GM18909 (cell line): ENCODE data around the gene JKAMP.

Source experiments
- ATAC-seq: cut with Tn5 transposase; IDR thresholded peaks from one replicate; pipeline ENCODE4 v1.9.1; 2021; ENCODE audit warnings: mild to moderate bottlenecking; ENCODE audit not compliant: unreplicated experiment, poor library complexity

JKAMP gene

DNA sequence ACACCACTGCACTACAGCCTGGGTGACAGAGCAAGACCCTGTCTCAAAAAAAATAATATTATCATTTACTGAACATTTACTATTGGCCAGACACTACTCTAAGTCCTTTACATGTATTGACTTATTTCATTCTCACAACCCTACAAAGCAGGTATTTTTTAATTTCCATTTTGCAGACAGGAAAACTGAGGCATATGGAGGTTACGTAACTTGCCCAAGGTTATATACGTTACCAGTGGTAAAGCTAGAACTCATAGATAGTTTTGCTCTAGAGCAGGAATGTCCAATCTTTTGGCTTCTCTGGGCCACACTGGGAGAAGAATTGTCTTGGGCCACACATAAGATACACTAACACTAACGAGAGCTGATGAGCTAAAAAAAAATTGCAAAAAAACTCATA is 5.8 kb upstream of the JKAMP start:
- no peak for ATAC-seq

DNA sequence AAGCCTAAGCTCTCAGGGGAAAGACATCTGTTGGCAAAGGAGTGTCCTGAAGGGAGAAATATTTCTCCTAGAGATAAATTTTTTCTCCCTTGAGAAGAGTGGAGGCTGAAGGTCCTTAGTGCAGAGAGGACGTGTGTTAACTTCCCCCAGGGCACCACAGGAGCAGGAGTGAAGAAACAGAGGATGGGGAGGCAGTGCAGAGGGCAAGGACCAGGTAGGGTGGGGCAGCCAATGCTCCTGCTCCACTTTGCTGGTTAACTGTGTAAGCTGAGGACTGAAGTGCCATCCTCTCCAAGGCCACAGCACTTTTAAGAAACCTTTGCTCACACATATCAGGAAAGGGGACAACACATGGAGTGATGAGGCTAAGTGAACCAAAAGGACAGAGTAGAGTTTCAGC is 4.2 kb upstream of the JKAMP start:
- ATAC-seq, result no peak

DNA sequence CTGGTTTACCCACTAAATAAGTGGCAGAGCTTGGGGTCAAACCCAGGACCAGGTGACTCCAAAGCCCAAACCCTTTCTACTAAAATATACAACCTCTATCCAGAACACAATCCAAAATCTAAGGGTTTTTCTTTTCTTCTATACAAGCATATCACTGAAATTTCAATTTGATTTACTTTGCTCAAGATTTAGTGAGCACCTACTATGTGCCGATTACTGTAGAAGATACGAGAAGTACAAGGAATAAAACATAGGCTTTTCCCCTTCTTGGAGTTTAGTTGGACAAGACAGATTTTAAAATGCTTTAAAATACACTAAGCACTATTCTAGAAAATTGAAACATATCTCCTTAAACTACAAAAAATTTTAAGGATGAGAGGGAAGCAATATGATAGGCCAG is 2.9 kb upstream of the JKAMP start:
- ATAC-seq, result no peak

DNA sequence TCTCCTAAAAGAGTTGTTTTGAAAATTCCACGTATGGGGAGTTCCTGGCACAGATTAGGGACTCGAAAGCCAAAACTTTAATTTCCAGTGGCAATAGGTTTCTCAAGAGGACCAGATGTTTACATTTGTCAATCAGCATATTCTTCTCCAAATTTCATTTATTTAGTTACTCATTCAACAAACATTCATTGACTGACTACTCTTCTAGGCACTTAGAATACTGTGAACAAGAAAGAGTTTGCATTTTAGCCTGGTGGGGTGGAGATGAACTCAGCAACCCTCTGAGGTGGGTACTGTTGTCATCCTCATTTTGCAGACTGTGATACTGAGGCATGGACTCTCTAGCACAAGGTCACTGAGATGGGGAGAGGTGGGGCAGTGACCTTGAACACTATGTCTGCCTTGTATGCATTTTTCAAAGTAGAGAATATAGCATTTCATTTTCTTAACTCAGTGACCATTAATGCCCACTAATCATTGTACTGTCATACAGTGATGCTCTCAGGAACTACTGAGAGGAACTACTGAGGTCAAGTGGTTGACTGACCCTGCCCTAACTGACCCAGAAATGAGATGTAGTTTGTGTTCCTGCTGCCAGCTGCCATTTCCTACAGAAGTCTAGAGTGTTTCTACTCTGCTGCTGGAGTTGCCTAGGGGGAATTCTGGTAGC is 2.3 kb upstream of the JKAMP start:
- ATAC-seq, result no peak

DNA sequence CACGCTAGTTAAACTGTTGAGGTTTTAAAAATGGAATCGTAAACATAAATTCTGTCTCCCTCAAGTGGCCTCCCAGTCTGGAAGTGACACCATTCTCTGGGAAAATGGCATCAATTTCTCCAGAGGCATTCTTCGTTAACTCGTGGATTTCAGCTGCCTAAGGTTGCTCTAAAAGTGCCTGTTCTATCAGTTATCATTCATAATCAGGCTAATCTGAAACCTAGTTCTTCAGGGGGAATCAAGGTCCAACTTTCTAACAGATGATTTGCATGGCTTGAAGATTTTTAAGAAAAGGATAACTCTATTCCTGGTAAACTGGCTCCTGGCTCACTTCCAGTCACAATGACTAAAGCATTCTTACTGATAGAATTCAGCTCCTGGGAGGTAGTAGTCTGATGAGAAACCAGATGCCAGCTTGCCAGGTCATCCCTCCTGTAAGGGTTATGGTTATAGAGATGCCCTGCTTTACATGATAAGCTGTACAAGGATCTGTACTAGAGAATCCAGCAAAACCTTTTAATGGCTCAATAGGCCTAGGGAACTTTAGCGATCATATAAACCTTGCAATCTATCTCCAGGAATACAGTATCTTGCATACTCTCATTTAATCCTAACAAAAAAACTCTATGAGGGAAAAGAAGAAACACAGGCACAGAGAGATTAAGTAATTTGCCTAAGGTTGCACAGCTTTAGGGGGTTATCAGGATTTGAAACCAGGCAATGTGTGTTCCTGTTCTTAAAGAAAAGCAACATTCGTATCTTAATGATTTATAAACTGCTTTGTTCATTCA is 1.6 kb upstream of the JKAMP start:
- no peak for ATAC-seq

DNA sequence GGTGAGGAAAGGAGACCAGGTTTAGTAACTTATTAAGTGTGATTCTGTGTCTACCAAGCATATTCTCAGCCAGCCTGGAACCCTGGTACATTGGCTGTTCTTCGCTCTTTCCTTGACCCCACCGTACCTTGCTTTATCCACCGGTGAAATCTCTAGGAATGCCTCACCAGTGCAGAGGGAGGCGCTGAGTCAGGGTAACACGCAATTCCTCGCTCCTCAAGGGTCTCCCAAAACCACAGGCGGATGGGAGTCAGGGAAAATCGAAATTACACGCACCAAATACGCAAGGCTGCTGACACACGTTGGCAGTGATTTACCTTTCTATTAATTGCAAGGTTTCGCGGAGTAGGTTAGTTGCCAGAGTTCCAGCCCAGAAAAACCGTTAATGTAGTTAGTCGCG is 954 bp upstream of the JKAMP start:
- no peak for ATAC-seq

DNA sequence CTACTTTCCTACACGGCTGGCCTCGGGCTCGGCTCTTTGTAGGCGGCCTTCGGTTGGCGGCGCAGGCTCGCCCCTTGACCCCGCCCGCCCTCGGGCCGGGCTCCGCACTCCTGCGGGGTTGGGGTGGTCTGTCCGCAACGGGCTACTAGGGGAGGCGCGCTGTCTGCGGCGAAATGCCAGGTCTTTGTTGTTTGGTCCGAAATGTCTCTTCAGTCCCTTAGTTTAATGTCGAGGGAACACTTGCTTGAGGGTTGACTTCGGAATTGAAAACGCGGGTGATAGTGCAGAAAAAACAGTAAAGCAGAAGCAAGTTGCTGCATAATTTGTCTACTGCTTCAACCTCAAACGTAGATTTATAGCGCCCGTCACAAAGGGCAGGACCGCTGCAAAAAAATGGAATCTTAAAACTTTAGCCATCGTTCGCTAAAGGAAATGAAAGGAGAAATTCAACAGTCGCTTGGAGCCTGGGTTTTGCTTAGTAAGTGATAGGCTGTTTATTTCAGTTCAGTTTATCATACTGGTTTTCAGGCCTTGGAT is 390 bp downstream of the JKAMP start:
- peak; percentile 51 for ATAC-seq

DNA sequence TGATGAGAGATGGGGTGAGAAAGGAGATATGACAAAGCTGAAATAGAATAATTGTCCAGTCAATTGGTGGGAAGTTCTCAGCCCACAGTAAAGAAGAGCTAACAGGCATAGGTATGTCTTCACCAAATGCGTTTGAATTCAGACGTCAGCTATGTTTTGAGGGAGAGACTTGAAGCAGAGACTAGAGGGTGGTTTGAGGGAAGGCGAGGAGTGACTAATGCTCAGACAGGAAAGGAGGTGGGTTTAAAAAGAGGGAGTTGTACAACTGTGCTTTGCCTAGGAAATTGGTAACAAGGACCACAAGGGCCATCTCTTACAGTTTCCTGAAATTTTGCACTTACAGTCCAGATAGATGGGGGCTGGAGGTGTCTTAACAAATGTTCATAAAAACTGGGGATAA is 6.4 kb downstream of the JKAMP start:
- no peak for ATAC-seq

DNA sequence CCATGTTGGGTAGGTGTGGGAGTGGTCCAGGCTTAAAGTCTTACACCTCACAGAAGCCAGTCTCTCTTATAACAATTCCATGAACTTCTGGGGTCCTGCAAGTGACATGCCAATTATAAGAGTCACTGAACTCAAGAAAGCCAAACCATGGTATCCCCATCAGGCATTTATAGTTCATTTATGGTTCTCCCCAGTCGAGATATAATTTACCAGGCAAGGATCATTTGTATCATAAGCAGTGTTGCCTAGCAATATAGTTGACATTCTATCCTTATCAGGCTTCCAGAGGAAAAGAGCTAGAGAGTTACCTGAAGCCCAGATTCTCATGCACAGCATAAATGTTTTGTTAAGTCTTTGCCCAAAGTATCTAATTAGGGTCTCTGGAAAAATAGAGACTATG is 8.1 kb downstream of the JKAMP start:
- no peak for ATAC-seq

DNA sequence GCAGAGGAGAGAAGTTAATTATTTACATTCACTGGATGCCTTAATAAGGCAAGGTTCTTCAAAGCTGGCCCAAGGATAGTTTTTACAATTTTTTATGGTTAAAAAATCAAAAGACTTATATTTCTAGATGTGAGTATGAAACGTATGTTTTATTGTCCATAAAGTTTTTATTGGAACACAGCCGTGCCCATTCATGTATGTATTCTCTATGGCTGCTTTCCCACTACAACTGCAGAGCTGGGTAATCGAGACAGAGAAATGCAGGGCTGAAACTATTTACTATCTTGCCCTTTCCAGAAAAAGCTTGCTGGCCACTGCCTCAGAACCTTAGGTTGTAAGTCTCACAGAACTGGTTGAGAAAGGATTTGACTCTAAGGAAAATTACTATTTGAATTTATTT is 16.4 kb downstream of the JKAMP start:
- ATAC-seq, result no peak

DNA sequence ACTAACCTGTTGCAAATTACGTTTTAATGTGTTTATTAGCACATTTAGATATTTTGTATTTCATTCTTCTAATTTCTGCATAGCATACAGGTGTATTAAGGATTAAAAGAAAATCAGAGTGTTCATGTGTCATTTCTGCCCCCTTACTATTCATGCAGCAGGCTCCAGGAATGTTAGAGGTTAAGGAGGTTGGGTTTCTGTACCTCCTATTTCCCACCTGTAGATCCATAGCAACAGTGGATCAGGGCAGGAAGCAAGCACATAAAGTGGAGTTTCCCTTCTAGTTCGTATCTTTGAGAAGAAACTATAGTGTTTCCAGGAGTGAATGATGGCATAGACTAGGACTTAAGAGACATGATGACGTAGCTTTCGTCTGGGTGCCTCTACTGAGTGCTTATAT is 18.9 kb downstream of the JKAMP start:
- no peak for ATAC-seq

DNA sequence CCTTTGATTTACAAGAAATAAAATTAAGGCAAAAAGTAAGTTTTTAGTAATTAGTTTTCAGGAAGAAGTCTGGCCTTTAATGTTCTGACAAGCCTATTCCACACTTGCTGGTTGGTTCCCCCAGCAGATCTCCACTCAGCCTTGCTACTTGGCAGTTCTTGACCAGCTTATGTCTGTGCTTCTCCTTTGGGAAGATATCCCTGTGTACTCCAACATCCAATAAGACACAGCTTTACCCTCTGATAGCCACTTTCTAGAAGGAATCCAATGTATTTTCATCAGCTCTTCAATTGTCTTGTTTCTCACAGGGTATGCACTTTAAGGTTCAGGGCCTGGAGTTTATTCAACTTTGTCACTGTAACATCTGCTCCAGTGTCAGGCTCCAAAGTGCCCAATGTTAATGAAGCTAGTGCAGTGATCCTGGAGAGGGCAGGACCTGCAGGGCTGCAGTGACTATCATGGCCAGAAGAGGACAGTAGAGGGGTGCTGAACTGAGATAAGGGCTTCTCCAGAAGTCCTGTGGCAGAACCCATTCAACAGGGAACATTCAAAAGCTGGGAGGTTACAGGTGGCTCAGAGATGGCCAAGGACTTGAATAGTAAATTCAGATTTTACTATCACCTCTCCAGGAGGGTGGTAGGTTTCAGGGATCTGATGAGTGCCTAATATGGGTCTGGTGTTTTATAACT is 22.9 kb downstream of the JKAMP start:
- ATAC-seq, result peak; percentile 88

DNA sequence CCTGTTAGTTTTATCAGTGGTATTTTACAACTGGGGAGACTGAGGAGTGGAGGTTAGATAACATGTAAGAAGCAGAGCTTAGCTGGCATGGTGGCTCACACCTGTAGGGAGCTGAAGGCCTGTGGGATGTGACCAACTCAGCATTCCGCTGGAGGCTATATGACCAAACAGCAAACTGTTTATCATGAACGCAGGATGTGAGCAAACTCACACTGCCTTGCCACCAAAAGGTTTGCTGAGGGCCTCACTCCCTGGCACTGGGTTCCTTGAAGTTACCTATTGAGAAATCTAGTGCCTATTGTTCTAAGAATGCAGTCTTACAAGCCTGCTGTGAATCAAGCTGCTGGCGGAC is 23.4 kb downstream of the JKAMP start:
- no peak for ATAC-seq

DNA sequence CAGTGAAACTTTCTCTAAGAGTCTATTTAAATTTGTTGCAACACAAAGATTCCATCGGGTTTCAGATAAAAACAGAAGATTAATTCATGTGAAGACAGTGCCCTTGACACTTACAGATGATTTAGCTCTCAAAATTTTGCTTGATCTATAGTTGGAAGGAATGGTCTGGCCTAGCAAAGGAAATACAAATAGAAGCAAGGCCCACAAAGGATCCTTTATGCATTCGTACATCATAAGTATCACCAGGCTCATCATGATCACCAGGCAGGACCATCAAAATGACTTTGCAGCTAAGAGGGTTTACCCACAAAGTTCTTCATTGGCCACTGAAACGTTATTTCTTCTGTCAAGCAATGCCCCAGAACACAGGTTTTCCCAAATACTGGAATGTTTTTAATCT is 24.8 kb downstream of the JKAMP start:
- no peak for ATAC-seq

DNA sequence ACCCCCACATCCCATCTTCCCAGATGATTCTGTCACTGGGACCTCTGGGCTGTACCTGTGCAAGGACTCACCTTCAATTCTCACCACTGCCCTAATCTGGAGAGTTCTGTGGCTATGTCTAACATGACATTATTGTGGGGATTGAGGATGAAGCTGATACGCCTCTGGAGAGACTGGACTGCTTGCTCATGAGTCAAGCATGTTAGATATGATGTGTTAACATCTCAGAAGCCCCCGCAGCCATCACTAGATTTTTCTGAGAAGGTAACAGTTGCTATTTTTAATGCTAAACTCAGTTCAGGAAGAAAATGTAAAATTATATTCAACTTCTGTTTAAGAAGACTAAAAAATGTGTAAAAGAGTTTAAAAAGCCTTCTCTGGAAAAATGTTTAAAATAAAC is 25.7 kb downstream of the JKAMP start:
- ATAC-seq, result no peak

DNA sequence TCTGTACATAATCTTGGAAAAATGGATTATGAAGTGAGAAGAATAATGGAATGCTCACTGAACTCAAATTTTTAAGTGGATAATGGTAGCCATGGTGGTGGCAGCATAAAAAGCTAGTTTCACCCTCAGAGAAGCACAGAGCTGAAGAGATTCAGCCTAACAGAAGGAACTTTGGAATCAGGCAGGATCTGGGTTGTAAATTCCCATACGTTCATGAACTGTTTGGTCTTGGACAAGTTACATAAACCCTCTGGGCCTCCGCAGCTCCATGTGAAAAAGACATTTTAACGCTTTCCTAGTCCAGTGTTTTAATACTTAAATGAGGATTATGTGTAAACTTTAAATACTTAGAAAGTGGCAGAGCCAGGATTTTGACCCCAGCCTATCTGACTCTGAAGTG is 26.6 kb downstream of the JKAMP start:
- no peak for ATAC-seq

DNA sequence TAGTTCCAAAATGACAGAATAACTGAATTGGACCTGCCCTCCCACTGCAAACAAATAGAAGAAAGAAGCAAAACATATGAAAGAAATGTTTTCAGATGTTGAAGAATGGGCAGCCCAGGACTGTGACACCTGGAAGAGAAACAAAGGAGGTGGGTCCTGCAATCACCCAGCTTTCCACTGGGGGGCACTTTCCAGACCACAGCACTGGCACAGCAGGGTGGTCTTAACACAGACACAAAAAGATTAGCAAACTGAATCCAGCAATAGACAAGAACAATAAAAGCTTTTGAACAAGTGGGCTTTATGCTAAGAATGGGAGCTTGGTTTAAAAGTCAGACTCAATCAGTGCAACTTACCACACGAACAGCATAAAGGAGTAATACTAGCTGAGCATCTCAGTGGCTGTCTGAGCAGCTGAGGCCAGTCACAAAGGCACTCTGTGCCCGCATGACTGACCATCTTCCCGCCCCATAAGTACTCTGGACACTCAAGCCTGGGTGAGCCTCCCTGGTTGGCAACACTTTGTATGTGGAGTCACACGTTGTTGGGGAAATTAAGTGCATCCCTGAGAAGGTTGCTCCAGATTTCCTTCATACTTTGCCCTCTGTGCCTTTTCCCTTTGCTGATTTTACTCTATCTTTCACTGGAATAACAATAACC is 27.7 kb downstream of the JKAMP start:
- ATAC-seq, result peak; percentile 48

DNA sequence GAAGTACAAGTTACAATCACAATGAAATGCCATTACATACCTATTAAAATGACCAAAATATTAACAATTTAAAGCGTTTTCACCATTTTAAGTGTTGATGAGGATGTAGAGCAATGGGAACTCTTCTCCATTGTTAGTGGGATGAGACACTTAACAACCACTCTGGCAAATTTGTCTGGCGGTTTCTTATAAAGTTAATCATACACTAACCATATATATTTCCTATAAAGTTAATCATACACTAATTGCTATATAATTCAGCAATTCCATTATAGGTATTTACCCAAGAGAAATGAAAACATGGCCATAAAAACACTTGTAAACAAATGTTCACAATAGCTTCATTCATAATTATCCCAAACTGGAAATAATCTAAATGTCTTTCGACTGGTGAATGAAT is 35.9 kb downstream of the JKAMP start:
- no peak for ATAC-seq

DNA sequence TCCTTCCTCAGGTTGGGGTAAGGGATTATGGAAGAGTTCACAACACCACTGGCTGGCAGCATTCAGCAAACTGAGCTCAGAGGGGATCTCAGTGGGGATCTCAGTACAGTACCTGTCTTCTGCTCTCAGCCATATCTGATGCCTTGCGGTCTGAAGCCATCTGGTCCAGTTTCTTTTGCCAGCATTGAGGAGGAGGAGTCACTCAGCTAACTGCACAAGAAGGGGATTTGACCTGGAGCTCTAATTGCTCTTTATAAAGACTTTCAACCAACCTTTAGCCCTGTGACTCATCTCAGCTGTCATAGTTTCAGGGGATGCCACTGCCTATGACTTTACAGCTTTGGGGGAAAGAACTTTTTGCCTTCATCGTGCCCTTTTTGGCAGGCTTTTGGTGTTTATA is 44.9 kb downstream of the JKAMP start:
- no peak for ATAC-seq

DNA sequence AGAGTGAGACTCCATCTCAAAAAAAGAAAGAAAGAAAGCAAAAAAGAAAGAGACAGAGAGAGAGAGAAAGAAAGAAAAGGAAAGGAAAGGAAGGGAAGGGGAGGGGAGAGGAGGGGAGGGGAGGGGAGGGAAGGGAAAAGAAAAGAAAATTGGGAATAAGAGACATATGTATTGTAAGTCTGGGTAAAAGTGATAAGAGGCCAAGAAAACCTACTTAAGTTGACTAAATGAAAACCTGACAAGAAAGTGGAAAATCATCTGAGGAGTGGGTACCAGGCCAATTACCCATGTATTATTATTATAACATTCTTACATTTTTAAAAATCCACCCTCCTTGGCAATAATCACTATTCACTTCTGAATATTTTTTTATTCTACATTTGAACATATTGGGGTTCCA is 46.0 kb downstream of the JKAMP start:
- ATAC-seq, result no peak

DNA sequence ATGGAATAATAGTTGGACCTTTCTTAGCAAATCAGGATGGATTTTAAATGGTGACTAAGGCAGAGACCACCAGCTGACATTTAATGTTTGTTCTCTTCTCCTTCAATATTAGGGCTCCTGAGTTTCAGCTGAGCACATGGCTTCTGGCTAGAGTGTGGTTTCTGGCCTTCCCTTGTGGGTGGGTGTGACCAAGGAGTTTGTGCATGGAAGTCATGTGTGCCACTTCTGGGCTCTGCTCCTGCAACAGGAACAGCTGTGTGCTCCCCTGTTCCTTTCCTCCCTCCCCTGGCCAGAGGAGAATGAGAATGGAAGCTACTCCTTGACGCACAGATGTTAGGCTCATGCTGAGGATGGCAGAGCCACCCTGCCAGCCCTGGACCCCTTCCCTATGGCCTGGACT is 48.1 kb downstream of the JKAMP start:
- no peak for ATAC-seq
